GM21528 (cell line): ENCODE measurements around the gene HPCAL1.
A peak's percentile ranks its signal among the peaks of the same experiment; 100 is the strongest.

ENCODE experiments used
- ATAC-seq: cut with Tn5 transposase; IDR thresholded peaks from one replicate; pipeline ENCODE4 v1.9.1; 2021; ENCODE audit warnings: mild to moderate bottlenecking, moderate library complexity; ENCODE audit not compliant: unreplicated experiment, low FRiP score

HPCAL1 gene

GRCh38 chr2:10300997-10301940, 1.4 kb upstream of the HPCAL1 start:
- no peak for ATAC-seq

GRCh38 chr2:10301941-10302478, 694 bp upstream of the HPCAL1 start:
- ATAC-seq = no peak

- ATAC-seq = peak; percentile 27
Observed at GRCh38 chr2:10303181-10303693, 533 bp downstream of the HPCAL1 start.

- ATAC-seq = peak; percentile 26
Observed at GRCh38 chr2:10303694-10304378, 1.1 kb downstream of the HPCAL1 start.

- ATAC-seq = no peak
Observed at GRCh38 chr2:10304458-10305253, 2.0 kb downstream of the HPCAL1 start.

- no peak for ATAC-seq
Observed at GRCh38 chr2:10305254-10305635, 2.5 kb downstream of the HPCAL1 start.

- ATAC-seq = no peak
Observed at GRCh38 chr2:10305715-10306114, 3.0 kb downstream of the HPCAL1 start.

- no peak for ATAC-seq
Observed at GRCh38 chr2:10306901-10307463, 4.3 kb downstream of the HPCAL1 start.

GRCh38 chr2:10307561-10308156, 5.0 kb downstream of the HPCAL1 start:
- ATAC-seq = no peak

- ATAC-seq = no peak
Observed at GRCh38 chr2:10308866-10309265, 6.2 kb downstream of the HPCAL1 start.

GRCh38 chr2:10309286-10309685, 6.6 kb downstream of the HPCAL1 start:
- ATAC-seq = no peak

- no peak for ATAC-seq
Observed at GRCh38 chr2:10310309-10310888, 7.7 kb downstream of the HPCAL1 start.

- no peak for ATAC-seq
Observed at GRCh38 chr2:10311736-10312135, 9.0 kb downstream of the HPCAL1 start.

- ATAC-seq = no peak
Observed at GRCh38 chr2:10312437-10312957, 9.8 kb downstream of the HPCAL1 start.

GRCh38 chr2:10316336-10316735, 13.6 kb downstream of the HPCAL1 start:
- ATAC-seq = no peak

- ATAC-seq = no peak
Observed at GRCh38 chr2:10316860-10317259, 14.2 kb downstream of the HPCAL1 start.

- ATAC-seq = no peak
Observed at GRCh38 chr2:10317646-10318045, 14.9 kb downstream of the HPCAL1 start.

- no peak for ATAC-seq
Observed at GRCh38 chr2:10318345-10318744, 15.6 kb downstream of the HPCAL1 start.

- no peak for ATAC-seq
Observed at GRCh38 chr2:10319892-10320574, 17.3 kb downstream of the HPCAL1 start.
